HepG2 (cell line): ENCODE results near the gene MAP2K5. TPM values are rescaled to one million over a fixed set of nuclear protein-coding genes. Genes with fewer than 3 reads are reported as not detected.

Experiments
- ATAC-seq: fragments of 200-7000 bp; cut with Tn5 transposase; 3 replicates; pipeline ENCODE4 v1.9.1; 2020; ENCODE audit warnings: mild to moderate bottlenecking, moderate library complexity
- BruUV-seq: library from RNA; stranded (reverse); fragments of 400-500 nt; replicated peaks from 2 replicates; lab custom pipeline; 2021; lab: Mats Ljungman, UMichigan
- CTCF ChIA-PET: fragments of 300-600 bp; formaldehyde crosslinking; extraction: SDS; loops from one replicate; lab custom pipeline; 2021; ENCODE audit warnings: low total read pairs, inconsistent platforms, low intra/inter-chr PET ratio; lab: Yijun Ruan, JAX
- POLR2A ChIA-PET: fragments of 350-600 bp; sonication (Branson Sonifier 250); formaldehyde crosslinking; loops from one replicate; lab custom pipeline; 2020; ENCODE audit warnings: antibody characterized with exemption, inconsistent platforms; lab: Yijun Ruan, JAX
- DNase-seq: peaks from one replicate; pipeline ENCODE4 v3.0.0-alpha.2; 2015; ENCODE audit warnings: low spot score
- FAIRE-seq: peaks from 3 replicates; lab custom pipeline; 2011; peaks lifted over from hg19 to GRCh38; lab: Jason Lieb, UNC
- H2AFZ ChIP-seq: one replicate; pipeline ENCODE4 v1.6.1; 2011; ENCODE audit warnings: low read length, inconsistent platforms
- H3K27ac ChIP-seq: fragments of 300-600 bp; 3 replicates; pipeline ENCODE4 v1.8.0; 2011; ENCODE audit warnings: mixed run types, mild to moderate bottlenecking, mixed read lengths, low read length, inconsistent platforms; ENCODE audit not compliant: insufficient read depth; ENCODE audit errors: extremely low read length
- H3K27me3 ChIP-seq, 2 experiments: fragments of 200-600 bp in 1 of 2; 2 replicates in 1 of 2; 3 replicates in 1 of 2; pipeline versions ENCODE4 v1.6.0 to v1.8.0; 2011; ENCODE audit warnings: low read length in 2 of 2, mild to moderate bottlenecking in 2 of 2, moderate library complexity in 2 of 2, inconsistent platforms in 1 of 2; ENCODE audit not compliant: insufficient read depth in 2 of 2, control insufficient read depth in 1 of 2
- H3K36me3 ChIP-seq, 2 experiments: fragments of 200-600 bp in 1 of 2; replicated peaks in 1 of 2; 2 replicates in 1 of 2; 3 replicates in 1 of 2; pipeline versions ENCODE4 v1.5.1 to v1.8.0; 2011; ENCODE audit warnings: low read length in 2 of 2, inconsistent platforms in 1 of 2; ENCODE audit not compliant: insufficient read depth in 2 of 2, control insufficient read depth in 1 of 2
- H3K4me1 ChIP-seq: 2 replicates; pipeline ENCODE4 v1.5.1; 2012; ENCODE audit warnings: low read length, inconsistent platforms; ENCODE audit not compliant: insufficient read depth
- H3K4me2 ChIP-seq: 2 replicates; pipeline ENCODE4 v1.6.0; 2011; ENCODE audit warnings: low read depth, low read length, inconsistent platforms
- H3K4me3 ChIP-seq, 3 experiments: fragments of 200-600 bp in 1 of 3; sonication (generic), shearing (Covaris generic) in 1 of 3; replicated peaks in 1 of 3; 2 replicates each; pipeline ENCODE4 v1.5.1; 2011 to 2016; ENCODE audit warnings: low read length in 3 of 3, inconsistent platforms in 2 of 3, low read depth in 2 of 3, mild to moderate bottlenecking in 2 of 3, control low read depth in 1 of 3, mixed read lengths in 1 of 3; ENCODE audit not compliant: insufficient read depth in 1 of 3
- H3K79me2 ChIP-seq: one replicate; pipeline ENCODE4 v1.6.1; 2011; ENCODE audit warnings: low read length, inconsistent platforms; ENCODE audit not compliant: insufficient read depth
- H3K9ac ChIP-seq: 2 replicates; pipeline ENCODE4 v1.6.0; 2011; ENCODE audit warnings: mild to moderate bottlenecking, low read depth, low read length, inconsistent platforms; ENCODE audit not compliant: insufficient read depth
- H3K9me3 ChIP-seq: 2 replicates; pipeline ENCODE4 v1.5.1; 2012; ENCODE audit warnings: mild to moderate bottlenecking, low read length
- H4K20me1 ChIP-seq: 2 replicates; pipeline ENCODE4 v1.6.0; 2011; ENCODE audit warnings: inconsistent platforms, mild to moderate bottlenecking, low read length, moderate library complexity; ENCODE audit not compliant: insufficient read depth
- DRAP1 ChIP-seq: IDR thresholded peaks from 2 replicates; pipeline ENCODE4 v1.6.1; 2016; ENCODE audit warnings: missing genetic modification reagents, missing compliant biosample characterization
- SNRNP70 ChIP-seq: fragments of 200-400 bp; formaldehyde crosslinking; IDR thresholded peaks from 2 replicates; pipeline ENCODE4 v1.6.1; 2017; ENCODE audit warnings: mild to moderate bottlenecking, low read depth, low read length, moderate library complexity
- ZFAT ChIP-seq: sonication (generic); formaldehyde crosslinking; conservative IDR thresholded peaks from 2 replicates; pipeline ENCODE4 v1.8.1; 2023; ENCODE audit warnings: missing genetic modification reagents, inconsistent platforms
- ZNF280B ChIP-seq: sonication (generic); formaldehyde crosslinking; IDR thresholded peaks from 2 replicates; pipeline ENCODE4 v1.5.0; 2020; ENCODE audit warnings: missing genetic modification reagents, mild to moderate bottlenecking, borderline replicate concordance
- ZNF512 ChIP-seq: sonication (generic); formaldehyde crosslinking; IDR thresholded peaks from 2 replicates; pipeline ENCODE4 v1.4.0; 2020; ENCODE audit warnings: mild to moderate bottlenecking, missing genetic modification reagents
- ZNF530 ChIP-seq: sonication (generic); formaldehyde crosslinking; IDR thresholded peaks from 2 replicates; pipeline ENCODE4 v1.5.0; 2020; ENCODE audit warnings: low read depth, mild to moderate bottlenecking, missing genetic modification reagents
- ZNF614 ChIP-seq: IDR thresholded peaks from 2 replicates; pipeline ENCODE4 v1.6.1; 2018; ENCODE audit warnings: missing biosample characterization, missing genetic modification reagents, inconsistent platforms, borderline replicate concordance
- WGBS: methylation state at CpG from one replicate; pipeline ENCODE4 v1.1.6; 2017; ENCODE audit warnings: low lambda C conversion rate; 5-methylcytosine and 5-hydroxymethylcytosine counted together
- in situ Hi-C: cut with HindIII; loops from 2 replicates; pipeline ENCODE4 v1.10.0; 2017; ENCODE audit warnings: low pct_unique_long_range_greater_than_20kb; ENCODE audit not compliant: extremely low pct_ligation_motif_present
- intact Hi-C: fragments of 100-400 bp; cut with micrococcal nuclease; formaldehyde crosslinking; loops from one replicate; pipeline ENCODE4 v1.10.0; 2022; ENCODE audit not compliant: unreplicated experiment
- polyA plus RNA-seq, 8 experiments: library from polyadenylated mRNA; depleted of rRNA in 3 of 8; stranded (reverse) in 7 of 8; unstranded in 1 of 8; fragments of >200 nt; fragmentation: Illumina TruSeq in 4 of 8; extraction: Trizol in 4 of 8; gene quantifications; 2 replicates each; pipeline versions ENCODE4 v1.2.1 to v1.2.3, GENCODE V29; 2011 to 2016; ENCODE audit warnings: low read depth in 4 of 8, missing spikeins in 1 of 8, mixed read lengths in 1 of 8; ENCODE audit not compliant: insufficient read depth in 1 of 8
- total RNA-seq, 5 experiments: library from RNA; depleted of rRNA; stranded (reverse); fragments of >200 nt; fragmentation: Illumina TruSeq; extraction: Trizol; gene quantifications; 2 replicates each; pipeline ENCODE4 v1.2.3, GENCODE V29; 2016; ENCODE audit warnings: low read depth in 1 of 5

The MAP2K5 gene
- total and polyA plus RNA-seq, 2 of the 13 experiments (the other 11 are each of a cell fraction or from before 2014, with no cell fraction given): 4.0 to 4.3 TPM

DNA sequence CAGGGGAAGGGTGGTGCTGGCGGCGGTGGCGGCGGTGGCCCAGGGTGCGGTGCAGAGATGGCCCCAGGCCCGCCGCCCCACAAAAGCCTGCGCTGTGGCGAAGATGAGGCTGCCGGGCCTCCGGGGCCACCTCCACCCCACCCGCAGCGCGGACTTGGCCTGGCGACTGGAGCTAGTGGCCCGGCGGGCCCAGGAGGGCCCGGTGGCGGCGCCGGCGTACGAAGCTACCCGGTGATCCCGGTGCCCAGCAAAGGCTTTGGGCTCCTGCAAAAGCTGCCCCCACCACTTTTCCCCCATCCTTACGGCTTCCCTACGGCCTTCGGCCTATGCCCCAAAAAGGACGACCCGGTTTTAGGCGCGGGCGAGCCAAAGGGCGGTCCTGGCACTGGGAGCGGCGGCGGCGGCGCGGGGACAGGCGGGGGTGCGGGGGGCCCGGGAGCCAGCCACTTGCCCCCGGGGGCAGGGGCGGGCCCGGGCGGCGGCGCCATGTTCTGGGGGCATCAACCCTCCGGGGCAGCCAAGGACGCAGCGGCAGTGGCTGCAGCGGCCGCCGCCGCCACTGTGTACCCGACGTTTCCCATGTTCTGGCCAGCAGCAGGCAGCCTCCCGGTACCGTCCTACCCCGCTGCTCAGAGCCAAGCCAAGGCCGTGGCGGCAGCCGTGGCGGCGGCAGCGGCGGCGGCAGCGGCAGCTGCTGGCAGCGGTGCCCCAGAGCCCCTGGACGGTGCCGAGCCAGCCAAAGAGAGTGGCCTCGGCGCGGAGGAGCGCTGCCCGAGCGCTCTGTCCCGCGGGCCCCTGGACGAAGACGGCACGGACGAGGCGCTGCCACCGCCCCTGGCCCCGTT lies 284.4 kb downstream of the MAP2K5 start:
- FAIRE-seq: no peak
- 96% methylated on average over 23 of the region's 88 CpGs for WGBS
- Histone ChIP-seq H3K4me2 (no peak overlapping the region), H3K27ac (no peak overlapping the region), H3K4me3 (no peak overlapping the region), H3K4me1 (no peaks in the 10 kb centered on the region), H3K27me3 (peaks cover 13 to 70% of the 10 kb centered on the region in 2 experiments), H3K79me2 (no peaks in the 10 kb centered on the region), H4K20me1 (no peaks in the 10 kb centered on the region), H3K9me3 (no peaks in the 10 kb centered on the region), H3K36me3 (no peaks in the 10 kb centered on the region), H3K9ac (no peak overlapping the region), H2AFZ (no peak overlapping the region)
- ChIA-PET CTCF (no interaction called here), POLR2A (no interaction called here)
- no TSS peak for BruUV-seq
- intact Hi-C loops (no loop called here), in situ Hi-C loops (no loop called here)
- peak; percentile 20; the same call in 2 of the 3 replicates for ATAC-seq
- no peak for TF ChIP-seq SNRNP70
- TF ChIP-seq ZNF512: no peak
- no peak for TF ChIP-seq ZNF280B (CRISPR knock-in tag)
- no peak for TF ChIP-seq DRAP1 (CRISPR knock-in tag)
- TF ChIP-seq ZNF530: no peak
- no peak for TF ChIP-seq ZFAT (CRISPR knock-in tag)
- TF ChIP-seq ZNF614: no peak
- DNase-seq: no peak
